Ovary (tissue), 3 donors: ENCODE results near the gene SMAD9.

Experiments used
- CTCF ChIP-seq, 3 donors: fragments of 450-650 bp in 2 of 3; fragments of 200-600 bp in 1 of 3; IDR thresholded peaks; one replicate each; pipeline versions ENCODE4 v1.5.1 to v1.8.0; 2016 to 2022; ENCODE audit warnings: antibody characterized with exemption in 3 of 3, mild to moderate bottlenecking in 1 of 3
- EP300 ChIP-seq: sonication (generic); formaldehyde crosslinking; IDR thresholded peaks from one replicate; pipeline ENCODE4 v1.6.1; 2017; ENCODE audit warnings: antibody characterized with exemption
- POLR2A ChIP-seq: fragments of 450-650 bp; IDR thresholded peaks from one replicate; pipeline ENCODE4 v1.6.1; 2017; ENCODE audit warnings: antibody characterized with exemption, mild to moderate bottlenecking, moderate library complexity
- donor health status: DM: no; HTN: no; CAD: no.

GRCh38 chr13:36920616-36921185 is 663 bp upstream of the SMAD9 start:
- no peak for TF ChIP-seq POLR2A
- TF ChIP-seq CTCF (IDR thresholded peaks at IDR 0.05) = no peak
- no peak for TF ChIP-seq EP300
